NOMO-1 (cell line): Measurements from ENCODE around the gene UBL7.

Experiments
- DNase-seq, 2 experiments: peaks; one replicate each; lab custom pipeline; 2025; ENCODE audit not compliant: unreplicated experiment in 2 of 2; lab: John Stamatoyannopoulos, UW

UBL7 gene

DNA sequence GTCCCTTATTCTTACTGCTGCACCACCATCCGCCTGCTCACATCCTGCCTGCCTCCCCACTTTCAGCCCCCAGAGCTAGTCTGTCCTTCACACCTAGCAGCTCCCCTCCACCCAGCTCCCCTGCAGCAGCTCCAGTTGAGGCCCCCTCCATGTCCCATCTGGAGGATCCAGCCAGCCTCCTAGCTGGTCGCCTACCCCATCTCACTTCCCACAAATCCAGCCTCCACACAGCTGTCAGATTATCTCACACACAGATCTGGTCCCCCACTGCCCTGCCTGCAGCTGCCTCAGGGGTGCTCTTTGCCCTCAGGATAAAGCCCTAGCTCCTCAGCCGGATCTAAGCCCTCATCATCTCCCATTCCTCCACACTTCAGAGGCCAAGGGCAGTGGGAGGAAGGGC lies 18.4 kb downstream of the UBL7 start:
- no peak for DNase-seq

DNA sequence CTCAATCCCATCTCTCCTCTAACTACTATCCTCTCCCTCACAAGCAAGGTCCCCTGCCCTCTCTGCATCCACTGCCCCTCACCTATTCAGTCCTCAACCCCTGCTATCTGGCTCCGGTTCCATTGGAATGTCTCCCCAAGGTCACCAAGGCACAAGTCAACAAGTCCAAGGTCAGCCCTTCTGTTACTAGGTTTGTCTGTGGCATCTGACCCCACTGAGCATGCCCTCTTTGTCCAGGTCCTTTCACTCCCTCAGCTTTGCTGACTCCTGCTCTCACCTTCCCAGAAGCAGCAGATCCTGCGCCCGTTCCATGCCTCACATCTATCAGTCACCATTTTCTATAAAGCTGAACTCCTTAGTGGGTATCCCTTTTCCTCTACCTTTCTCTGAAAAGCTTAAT lies 18.9 kb downstream of the UBL7 start:
- no peak for DNase-seq

- DNase-seq, result no peak
Measured at GRCh38 chr15:74441248-74441941, 19.6 kb downstream of the UBL7 start.

DNA sequence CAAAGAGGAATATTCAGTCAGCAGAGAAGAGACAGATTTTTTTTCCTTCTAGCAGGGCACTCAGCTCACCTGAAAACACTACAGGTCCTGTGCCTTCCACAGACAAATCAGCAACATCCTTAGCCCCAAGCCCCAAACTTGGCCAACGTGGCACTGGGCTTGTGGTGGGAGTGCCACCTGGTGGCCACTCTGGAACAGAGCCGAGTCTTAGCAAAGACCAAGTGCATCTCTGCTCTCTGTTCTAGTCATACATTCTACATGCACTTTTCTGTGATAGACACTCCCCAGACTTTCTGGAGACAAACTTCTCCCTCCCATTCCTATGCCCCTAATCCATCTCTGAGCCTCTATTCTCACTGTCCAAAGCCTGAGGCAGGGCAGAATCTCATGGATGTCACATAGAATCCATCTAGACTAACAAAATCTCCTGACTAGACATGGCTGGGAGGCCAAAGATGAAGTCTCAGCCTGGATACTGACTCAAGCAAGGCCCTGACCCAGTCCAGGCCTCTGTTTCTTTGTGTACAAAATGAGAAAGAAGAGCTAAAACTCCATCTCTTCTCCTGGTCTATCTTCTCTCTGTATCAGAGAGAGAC lies 22.1 kb downstream of the UBL7 start:
- DNase-seq, result peak; percentile 53 to 64

GRCh38 chr15:74438206-74438605 lies 22.8 kb downstream of the UBL7 start:
- DNase-seq, result no peak

GRCh38 chr15:74434263-74435136 lies 26.5 kb downstream of the UBL7 start:
- DNase-seq, result no peak

DNA sequence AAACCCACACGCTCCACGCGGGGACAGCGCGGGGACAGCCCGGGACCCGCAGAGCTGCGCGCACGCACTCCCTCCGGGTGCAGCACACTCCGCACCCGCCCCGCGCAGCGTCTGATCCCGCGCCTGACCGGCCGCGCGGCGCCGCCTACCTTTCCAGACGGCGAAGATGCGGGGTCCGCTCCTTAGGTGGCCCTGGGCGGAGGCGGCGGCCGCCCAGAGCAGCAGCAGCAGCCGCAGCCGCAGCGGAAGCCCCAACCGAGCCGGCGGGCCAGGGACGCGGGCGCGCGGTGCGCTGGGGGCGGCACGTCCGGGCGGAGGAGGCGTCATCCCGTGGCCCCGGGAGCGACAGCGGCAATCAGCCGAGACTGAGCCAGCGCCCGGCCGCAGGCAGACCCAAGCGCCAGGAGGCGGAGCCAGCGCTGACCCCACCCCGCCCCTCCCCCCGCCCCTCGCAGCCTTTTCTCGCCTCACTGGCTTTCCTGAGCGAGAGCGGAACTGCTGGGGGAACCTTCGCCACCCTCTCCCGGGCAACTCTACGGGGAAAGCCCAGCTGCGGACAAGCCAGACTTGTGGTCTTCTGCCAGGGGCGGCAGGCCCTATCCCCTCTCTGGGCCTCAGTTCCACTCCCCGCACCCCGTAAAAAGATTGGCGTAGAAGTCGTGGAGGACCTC lies 27.2 kb downstream of the UBL7 start, which contains the start of gene SEMA7A:
SEMA7A (minus strand) TSS at position 367 of the 671 bp plus-strand sequence; CDS start at position 327, 40 bp downstream.
- peak; percentile 77 to 88 for DNase-seq

- no peak for DNase-seq
Measured at GRCh38 chr15:74432968-74433591, 27.9 kb downstream of the UBL7 start.

GRCh38 chr15:74432271-74432967 lies 28.5 kb downstream of the UBL7 start:
- no peak for DNase-seq

DNA sequence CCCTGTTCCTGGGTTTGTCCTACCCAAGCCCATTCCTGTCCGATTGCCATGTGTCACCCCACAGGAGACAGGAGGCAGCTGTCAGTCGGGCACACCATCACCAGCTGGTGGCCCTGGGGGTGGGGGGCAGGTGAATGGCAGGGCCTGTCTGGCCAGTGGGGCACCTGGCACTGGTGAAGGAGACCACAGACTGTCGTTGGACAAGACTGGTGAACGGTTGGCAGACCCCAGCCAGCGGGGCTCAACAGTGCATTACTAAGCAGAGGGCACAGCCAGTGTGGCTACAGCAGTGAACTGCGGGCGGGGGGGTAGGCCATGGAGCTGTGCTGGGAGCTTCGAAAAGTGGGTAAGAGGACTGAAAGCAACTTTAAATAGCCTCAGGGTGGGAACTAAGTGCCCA lies 29.3 kb downstream of the UBL7 start:
- DNase-seq, result no peak

GRCh38 chr15:74431116-74431515 lies 29.8 kb downstream of the UBL7 start:
- no peak for DNase-seq

GRCh38 chr15:74430510-74430951 lies 30.4 kb downstream of the UBL7 start:
- no peak for DNase-seq

GRCh38 chr15:74429781-74430400 lies 31.1 kb downstream of the UBL7 start:
- no peak for DNase-seq

DNA sequence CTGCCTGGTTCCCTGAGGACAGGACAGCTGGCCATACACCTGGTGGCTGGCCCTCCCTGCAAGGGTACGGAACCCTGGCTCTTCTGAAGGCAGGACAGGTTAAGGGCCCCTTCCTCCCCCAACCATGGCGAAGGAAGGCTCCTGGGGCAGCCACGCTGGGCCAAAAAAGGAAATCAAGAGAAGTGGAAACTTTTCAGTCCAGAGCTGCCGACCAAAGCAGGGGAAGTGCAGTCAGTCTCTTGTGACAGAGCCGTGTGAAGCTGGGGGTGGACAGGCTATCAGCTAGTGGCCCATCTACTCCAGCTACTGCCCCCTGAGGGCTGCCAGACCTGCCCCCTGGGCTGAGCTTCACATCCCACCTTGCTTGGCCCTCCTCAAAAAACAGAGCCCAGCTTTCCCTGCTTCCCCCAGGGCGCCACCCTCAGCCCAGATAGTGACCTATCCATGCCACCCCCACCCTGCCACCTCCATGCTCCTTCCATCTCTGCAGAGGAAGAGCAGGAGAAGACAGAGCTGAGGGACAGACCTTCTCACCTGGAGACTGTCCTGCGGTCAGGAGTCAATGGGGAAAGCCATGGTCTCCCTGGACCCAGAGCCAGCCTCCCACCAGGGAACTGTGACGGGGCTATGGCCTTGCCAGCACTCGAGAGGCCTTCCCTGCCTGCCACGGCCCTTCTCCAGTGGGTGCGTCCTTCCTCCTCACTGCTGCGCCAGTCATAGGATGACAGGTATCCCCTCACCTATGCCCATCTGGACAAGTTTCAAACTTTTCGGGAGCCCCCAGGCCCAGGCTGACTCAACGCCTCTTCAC lies 31.8 kb downstream of the UBL7 start:
- DNase-seq, result peak; percentile 40 to 50

- DNase-seq, result no peak
Measured at GRCh38 chr15:74428442-74428787, 32.5 kb downstream of the UBL7 start.

- no peak for DNase-seq
Measured at GRCh38 chr15:74427607-74428441, 33.1 kb downstream of the UBL7 start.

- DNase-seq, result no peak
Measured at GRCh38 chr15:74426404-74427281, 34.3 kb downstream of the UBL7 start.
